Smooth muscle cell (in vitro differentiated cells): ENCODE results near the gene DCAF11. TPM values are rescaled to one million over a fixed set of nuclear protein-coding genes. Genes with fewer than 3 reads are reported as not detected.
A peak's percentile ranks its signal among the peaks of the same experiment; 100 is the strongest.

Experiments used
- DNase-seq: peaks from one replicate; lab custom pipeline; 2025; ENCODE audit not compliant: unreplicated experiment; lab: John Stamatoyannopoulos, UW
- H2AFZ ChIP-seq: fragments of 200-600 bp; sonication (generic); 2 replicates; pipeline ENCODE4 v1.6.0; 2016; ENCODE audit warnings: antibody characterized with exemption, low read depth, mild to moderate bottlenecking
- H3F3A ChIP-seq: fragments of 200-600 bp; sonication (generic); 2 replicates; pipeline ENCODE4 v1.6.0; 2017; ENCODE audit warnings: antibody characterized with exemption, low read depth
- H3K27ac ChIP-seq: fragments of 200-600 bp; sonication (generic); 2 replicates; pipeline ENCODE4 v1.5.1; 2016; ENCODE audit warnings: low read depth, mild to moderate bottlenecking
- H3K27me3 ChIP-seq: fragments of 200-600 bp; sonication (generic); 2 replicates; pipeline ENCODE4 v1.6.1; 2016; ENCODE audit warnings: low read depth, mild to moderate bottlenecking
- H3K36me3 ChIP-seq: fragments of 200-600 bp; sonication (generic); 2 replicates; pipeline ENCODE4 v1.5.1; 2016; ENCODE audit warnings: low read depth
- H3K4me1 ChIP-seq: fragments of 200-600 bp; sonication (generic); 2 replicates; pipeline ENCODE4 v1.5.1; 2016; ENCODE audit warnings: low read depth
- H3K4me2 ChIP-seq: fragments of 200-600 bp; sonication (generic); 2 replicates; pipeline ENCODE4 v1.6.0; 2016; ENCODE audit warnings: mild to moderate bottlenecking
- H3K4me3 ChIP-seq: fragments of 200-600 bp; sonication (generic); 2 replicates; pipeline ENCODE4 v1.5.1; 2016; ENCODE audit warnings: mild to moderate bottlenecking
- H3K79me2 ChIP-seq: fragments of 200-600 bp; sonication (generic); 2 replicates; pipeline ENCODE4 v1.6.0; 2016; ENCODE audit warnings: low read depth, mild to moderate bottlenecking
- H3K9ac ChIP-seq: fragments of 200-600 bp; sonication (generic); 2 replicates; pipeline ENCODE4 v1.6.0; 2016; ENCODE audit warnings: low read depth
- H3K9me3 ChIP-seq: fragments of 200-600 bp; sonication (generic); replicated peaks from 2 replicates; pipeline ENCODE4 v1.5.1; 2016; ENCODE audit warnings: low read depth
- H4K20me1 ChIP-seq: fragments of 200-600 bp; sonication (generic); 2 replicates; pipeline ENCODE4 v1.6.0; 2016; ENCODE audit warnings: low read depth
- WGBS: methylation state at CpG from one replicate; pipeline ENCODE4 v1.1.7; 2016; ENCODE audit warnings: low lambda C conversion rate; 5-methylcytosine and 5-hydroxymethylcytosine counted together
- polyA plus RNA-seq: library from polyadenylated mRNA; unstranded; fragments of >200 nt; fragmentation: Nextera tagmentation; extraction: Ambion mirVana; gene quantifications from 2 replicates; pipeline ENCODE4 v1.2.1, GENCODE V29; 2016
- total RNA-seq: library from RNA; depleted of rRNA; stranded (reverse); fragments of >200 nt; gene quantifications from 2 replicates; pipeline ENCODE4 v1.2.3, GENCODE V29; 2014
- TF ChIP-seq, protein P1 (sequence below): fragments of 200-600 bp; sonication (generic); IDR thresholded peaks from 2 replicates; pipeline ENCODE4 v1.5.1; 2017; ENCODE audit warnings: borderline replicate concordance, mild to moderate bottlenecking, antibody characterized with exemption; ENCODE audit not compliant: insufficient read depth, poor library complexity, severe bottlenecking

Gene DCAF11
- total and polyA plus RNA-seq, 2 experiments from 2014 or later = 39.3 to 43.6 TPM

DNA sequence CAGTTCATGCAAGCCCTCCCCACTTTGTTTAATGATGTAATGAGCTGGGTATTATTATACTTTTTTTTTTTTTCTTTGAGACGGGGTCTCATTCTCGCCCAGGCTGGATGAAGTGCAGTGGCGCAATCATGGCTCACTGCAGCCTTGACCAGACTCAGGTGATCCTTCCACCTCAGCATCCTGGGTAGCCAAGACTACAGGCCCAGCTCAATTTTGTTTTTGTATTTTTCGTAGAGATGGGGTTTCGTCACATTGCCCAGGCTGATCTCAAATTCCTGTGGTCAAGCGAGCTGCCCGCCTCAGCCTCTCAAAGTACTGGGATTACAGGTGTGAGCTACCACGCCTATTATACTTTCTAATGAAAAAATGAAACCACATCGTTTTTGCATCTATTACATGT lies 4.5 kb upstream of the DCAF11 start:
- TF ChIP-seq, protein P1, sequence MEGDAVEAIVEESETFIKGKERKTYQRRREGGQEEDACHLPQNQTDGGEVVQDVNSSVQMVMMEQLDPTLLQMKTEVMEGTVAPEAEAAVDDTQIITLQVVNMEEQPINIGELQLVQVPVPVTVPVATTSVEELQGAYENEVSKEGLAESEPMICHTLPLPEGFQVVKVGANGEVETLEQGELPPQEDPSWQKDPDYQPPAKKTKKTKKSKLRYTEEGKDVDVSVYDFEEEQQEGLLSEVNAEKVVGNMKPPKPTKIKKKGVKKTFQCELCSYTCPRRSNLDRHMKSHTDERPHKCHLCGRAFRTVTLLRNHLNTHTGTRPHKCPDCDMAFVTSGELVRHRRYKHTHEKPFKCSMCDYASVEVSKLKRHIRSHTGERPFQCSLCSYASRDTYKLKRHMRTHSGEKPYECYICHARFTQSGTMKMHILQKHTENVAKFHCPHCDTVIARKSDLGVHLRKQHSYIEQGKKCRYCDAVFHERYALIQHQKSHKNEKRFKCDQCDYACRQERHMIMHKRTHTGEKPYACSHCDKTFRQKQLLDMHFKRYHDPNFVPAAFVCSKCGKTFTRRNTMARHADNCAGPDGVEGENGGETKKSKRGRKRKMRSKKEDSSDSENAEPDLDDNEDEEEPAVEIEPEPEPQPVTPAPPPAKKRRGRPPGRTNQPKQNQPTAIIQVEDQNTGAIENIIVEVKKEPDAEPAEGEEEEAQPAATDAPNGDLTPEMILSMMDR = no peak
- Histone ChIP-seq H3K9me3 (no peaks in the 10 kb centered on the region), H3K27me3 (no peaks in the 10 kb centered on the region), H3K9ac (no peak overlapping the region), H3K79me2 (no peaks in the 10 kb centered on the region), H3K36me3 (no peaks in the 10 kb centered on the region), H4K20me1 (no peaks in the 10 kb centered on the region), H3K4me1 (peaks cover 2% of the 10 kb centered on the region), H3K4me3 (no peak overlapping the region), H3F3A (no peaks in the 10 kb centered on the region), H3K4me2 (no peak overlapping the region), H2AFZ (no peak overlapping the region), H3K27ac (no peak overlapping the region)
- 88% methylated on average over 9 of the region's 9 CpGs for WGBS
- no peak for DNase-seq

DNA sequence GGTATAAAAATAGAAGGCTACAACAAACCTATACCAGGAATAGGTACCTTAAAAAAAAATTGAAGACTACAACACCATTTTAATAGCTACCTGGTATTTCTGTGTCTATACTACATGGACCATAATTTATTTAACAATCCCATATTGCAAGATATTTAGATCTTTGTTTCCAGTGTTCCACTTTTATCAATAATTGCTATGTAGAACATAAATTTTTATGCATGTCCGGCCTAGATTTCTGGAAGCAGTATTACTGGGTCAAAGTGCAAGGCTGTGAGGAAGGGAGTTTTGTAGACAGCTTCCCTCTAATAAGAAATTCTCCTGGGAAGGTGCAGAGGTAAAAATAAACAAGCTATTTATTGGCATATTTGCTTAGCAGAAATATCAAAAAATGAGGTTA lies 4.1 kb upstream of the DCAF11 start:
- whole genome bisulfite sequencing = 97% methylated on average over 1 of the region's 1 CpG
- Histone ChIP-seq H3K27me3 (no peaks in the 10 kb centered on the region), H2AFZ (no peak overlapping the region), H3K79me2 (no peaks in the 10 kb centered on the region), H3K27ac (no peak overlapping the region), H3K4me1 (peaks cover 2% of the 10 kb centered on the region), H3K9ac (no peak overlapping the region), H3F3A (no peaks in the 10 kb centered on the region), H3K4me2 (no peak overlapping the region), H4K20me1 (no peaks in the 10 kb centered on the region), H3K36me3 (no peaks in the 10 kb centered on the region), H3K4me3 (no peak overlapping the region), H3K9me3 (no peaks in the 10 kb centered on the region)
- DNase-seq = no peak
- TF ChIP-seq, protein P1 = no peak

DNA sequence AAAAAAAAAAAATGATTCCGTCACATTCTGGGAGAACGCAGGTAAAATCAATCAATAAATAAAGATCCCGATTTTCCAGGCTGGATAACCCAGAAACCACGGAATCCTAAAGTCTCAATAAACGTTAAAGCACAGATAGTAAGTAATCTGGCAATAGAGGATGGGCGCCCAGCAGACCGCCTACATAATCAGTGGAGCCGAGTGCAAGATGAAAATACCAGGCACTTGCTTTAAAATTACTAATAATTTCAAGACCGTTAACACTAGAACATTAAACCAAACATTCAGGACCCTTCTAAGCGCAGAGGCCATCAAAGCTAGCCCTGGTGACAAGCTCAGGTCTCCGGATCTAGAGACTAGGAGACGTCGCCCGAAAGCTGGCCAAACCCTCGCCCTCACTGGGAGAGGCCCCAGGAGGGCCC lies 1.2 kb upstream of the DCAF11 start:
- Histone ChIP-seq H3K4me1 (peaks cover 12% of the 10 kb centered on the region), H3K27ac (peak overlapping the region; percentile 97), H3K4me2 (peak overlapping the region; percentile 92), H3F3A (no peaks in the 10 kb centered on the region), H3K9me3 (no peaks in the 10 kb centered on the region), H3K27me3 (no peaks in the 10 kb centered on the region), H2AFZ (peak overlapping the region; percentile 48), H3K79me2 (peaks cover 11% of the 10 kb centered on the region), H3K9ac (peak overlapping the region; percentile 94), H3K36me3 (no peaks in the 10 kb centered on the region), H3K4me3 (peak overlapping the region; percentile 80), H4K20me1 (no peaks in the 10 kb centered on the region)
- TF ChIP-seq, protein P1 = no peak
- no peak for DNase-seq
- WGBS = 15% methylated on average over 15 of the region's 15 CpGs

DNA sequence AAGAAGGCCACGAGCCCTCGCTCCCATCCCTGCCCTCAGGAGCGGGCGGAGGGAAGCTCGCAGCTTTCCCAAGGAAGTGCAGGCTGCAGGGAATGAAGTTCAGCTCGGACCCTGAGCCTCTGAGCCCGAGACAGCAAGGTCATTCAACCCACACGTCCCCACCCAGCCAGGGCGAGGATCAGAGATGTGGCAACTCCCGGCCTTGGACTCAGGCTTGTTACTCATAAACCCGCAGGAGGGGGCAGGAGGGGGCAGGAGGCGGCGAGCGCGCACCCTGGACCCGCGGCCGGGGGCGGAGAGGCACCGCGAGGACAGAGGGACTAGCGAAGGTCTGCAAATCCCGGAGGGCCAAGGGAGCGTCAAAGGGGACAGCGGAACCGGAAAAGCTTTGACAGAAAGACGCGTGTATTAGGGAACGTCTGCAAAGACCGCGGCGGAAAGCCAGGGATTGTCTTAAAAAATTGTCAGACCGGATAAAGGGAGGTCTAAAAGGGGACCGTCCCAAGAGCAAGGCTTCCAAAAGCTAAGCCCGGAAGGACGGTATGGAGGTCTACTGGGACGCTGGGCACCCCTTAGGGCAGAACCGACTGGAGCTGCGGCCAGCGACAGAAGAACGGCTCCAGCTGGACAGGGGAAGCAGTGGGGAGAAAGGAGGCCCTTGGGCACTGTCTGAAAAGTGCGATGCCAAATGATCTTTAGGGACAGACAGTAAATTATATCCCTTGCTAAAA lies 611 bp upstream of the DCAF11 start:
- peaks cover 11% of the 10 kb centered on the region for H3K79me2 ChIP-seq
- WGBS = under 1% methylated on average over 40 of the region's 42 CpGs
- H3K9me3 ChIP-seq = no peaks in the 10 kb centered on the region
- H3K27me3 ChIP-seq = no peaks in the 10 kb centered on the region
- peak overlapping the region; percentile 92 for H3K4me2 ChIP-seq
- H3K4me1 ChIP-seq = peaks cover 12% of the 10 kb centered on the region
- peak overlapping the region; percentile 85 for H2AFZ ChIP-seq
- peak overlapping the region; percentile 94 for H3K9ac ChIP-seq
- H3F3A ChIP-seq = no peaks in the 10 kb centered on the region
- peak overlapping the region; percentile 80 for H3K4me3 ChIP-seq
- peak overlapping the region; percentile 97 for H3K27ac ChIP-seq
- TF ChIP-seq, protein P1 = no peak
- DNase-seq = peak; percentile 78
- H4K20me1 ChIP-seq = no peaks in the 10 kb centered on the region
- H3K36me3 ChIP-seq = no peaks in the 10 kb centered on the region
